Stimulated activated CD4-positive, alpha-beta T cell treated with anti-CD3 and anti-CD28 coated beads, Interleukin-1b, Interleukin-23, amount 100 ng/mL, for 48 hours (primary cell): ENCODE results near the gene RBPJL.

Experiments used
- DNase-seq: peaks from one replicate; pipeline ENCODE4 v3.0.0-alpha.2; 2020

RBPJL gene, protein sequence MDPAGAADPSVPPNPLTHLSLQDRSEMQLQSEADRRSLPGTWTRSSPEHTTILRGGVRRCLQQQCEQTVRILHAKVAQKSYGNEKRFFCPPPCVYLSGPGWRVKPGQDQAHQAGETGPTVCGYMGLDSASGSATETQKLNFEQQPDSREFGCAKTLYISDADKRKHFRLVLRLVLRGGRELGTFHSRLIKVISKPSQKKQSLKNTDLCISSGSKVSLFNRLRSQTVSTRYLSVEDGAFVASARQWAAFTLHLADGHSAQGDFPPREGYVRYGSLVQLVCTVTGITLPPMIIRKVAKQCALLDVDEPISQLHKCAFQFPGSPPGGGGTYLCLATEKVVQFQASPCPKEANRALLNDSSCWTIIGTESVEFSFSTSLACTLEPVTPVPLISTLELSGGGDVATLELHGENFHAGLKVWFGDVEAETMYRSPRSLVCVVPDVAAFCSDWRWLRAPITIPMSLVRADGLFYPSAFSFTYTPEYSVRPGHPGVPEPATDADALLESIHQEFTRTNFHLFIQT

DNA sequence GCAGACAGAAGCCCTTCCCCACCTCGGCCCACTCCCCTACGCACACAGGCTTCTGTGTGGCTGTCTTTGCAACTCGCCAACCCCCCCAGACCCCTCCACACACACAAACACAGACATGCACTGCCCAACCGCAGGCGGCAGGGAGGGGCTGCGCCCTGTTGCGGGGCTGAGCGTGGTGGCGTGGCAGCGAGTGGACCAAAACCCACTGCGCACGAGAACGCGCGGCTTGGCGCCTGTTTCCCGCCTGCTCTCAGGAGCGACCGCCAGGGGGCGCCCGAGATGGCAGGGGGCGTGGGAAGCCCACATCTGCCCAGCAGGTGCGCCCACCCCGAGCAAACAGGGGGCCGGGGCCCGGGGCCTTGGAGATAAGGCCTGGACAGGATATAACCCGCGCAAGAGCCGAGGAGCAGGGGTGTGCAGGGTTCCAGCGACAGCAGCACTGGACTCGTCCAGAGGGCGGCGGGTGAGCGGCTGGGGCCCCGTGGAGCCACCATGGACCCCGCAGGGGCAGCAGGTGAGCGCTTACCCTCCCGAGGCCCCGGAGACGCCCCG lies at the start of gene RBPJL:
RBPJL (plus strand) TSS at position 410 of the 552 bp plus-strand sequence; CDS start at position 493, 83 bp downstream.
- peak; percentile 34 for DNase-seq

DNA sequence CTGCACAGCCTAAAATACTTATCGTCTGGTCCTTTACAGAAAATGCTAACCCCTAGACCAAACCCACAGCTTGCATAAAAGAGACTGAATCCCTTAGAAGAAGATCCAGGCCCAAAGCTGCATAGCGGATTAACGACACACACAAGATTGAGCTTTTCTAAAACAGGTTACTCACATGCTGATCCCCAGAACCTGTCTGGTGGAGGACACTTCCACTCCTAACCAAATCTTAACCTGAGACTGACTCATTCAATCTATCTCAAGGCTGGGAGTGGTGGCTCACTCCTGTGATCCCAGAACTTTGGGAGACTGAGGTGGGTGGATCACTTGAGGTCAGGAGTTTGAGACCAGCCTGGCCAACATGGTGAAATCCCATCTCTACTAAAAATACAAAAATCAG lies 49.5 kb upstream of the RBPJL start:
- no peak for DNase-seq

DNA sequence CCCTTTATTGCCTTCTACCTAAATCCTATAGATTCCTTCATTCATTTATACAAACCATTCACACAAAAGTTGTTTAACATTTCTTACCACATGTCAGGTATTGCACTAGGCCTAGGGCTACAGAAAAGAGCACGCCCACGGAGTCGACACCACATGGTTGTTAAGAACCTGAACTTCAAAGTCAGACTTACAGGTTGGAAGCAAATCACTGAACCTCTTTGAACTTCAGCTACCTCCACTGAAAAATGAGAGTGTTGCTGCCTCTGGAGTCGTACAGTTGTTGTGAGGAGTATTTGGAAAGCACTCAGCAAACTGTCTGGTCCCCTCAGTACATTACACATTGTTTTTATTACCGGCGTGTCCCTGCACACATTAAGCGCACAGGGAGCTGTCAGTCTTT lies 48.9 kb upstream of the RBPJL start:
- no peak for DNase-seq

- no peak for DNase-seq
Observed at GRCh38 chr20:45258259-45258658, 48.4 kb upstream of the RBPJL start.

DNA sequence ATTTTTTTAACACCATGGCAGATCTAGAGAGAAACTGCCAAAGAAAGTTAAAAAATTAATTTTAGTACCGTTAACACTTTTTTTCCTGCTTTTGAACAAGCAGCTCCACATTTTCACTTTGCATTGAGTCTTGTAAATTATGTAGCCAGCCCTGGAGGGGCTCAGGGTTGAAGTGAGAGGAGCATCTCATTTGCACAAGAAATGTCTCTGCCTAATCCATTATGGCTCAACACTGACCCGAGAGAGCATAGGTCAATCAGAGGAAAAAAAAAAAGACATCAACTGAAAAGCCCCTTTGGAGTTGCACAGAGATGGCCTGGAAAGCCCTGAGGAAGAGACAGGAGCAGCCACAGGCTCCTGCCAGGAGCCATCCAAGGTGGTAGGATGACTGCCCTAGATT lies 48.0 kb upstream of the RBPJL start:
- no peak for DNase-seq

DNA sequence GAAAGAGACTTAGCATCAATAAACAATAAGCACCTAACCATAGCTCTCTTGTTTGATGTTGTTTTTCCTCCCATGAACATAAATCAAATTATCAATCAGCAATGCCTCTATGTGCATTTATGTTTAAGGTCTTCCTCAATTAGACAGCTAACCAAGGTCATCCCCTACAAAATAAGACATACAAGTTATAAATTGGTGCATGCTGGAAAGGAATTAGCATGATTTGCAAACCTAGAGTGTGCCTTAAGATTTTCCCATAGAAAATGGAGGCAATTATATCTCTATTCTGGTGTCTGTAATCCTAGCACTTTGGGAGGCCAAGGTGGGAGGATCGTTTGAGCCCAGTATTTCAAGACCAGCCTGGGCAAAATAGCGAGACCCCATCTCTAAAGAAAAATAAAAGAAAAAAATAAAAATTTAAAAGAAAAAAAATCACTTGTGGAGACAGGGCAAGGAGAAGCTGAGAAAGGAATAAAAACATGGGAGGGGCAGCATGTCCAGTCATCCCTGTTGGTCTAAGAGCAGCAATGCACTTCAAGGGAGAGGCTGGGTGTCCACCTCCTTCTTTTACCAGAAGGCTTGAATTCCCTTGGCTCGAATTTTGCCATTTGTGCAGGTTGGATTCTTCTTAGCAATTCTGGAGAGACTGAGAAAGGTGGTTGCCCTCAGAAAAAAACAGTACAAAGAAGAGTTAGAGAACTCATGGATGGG lies 42.9 kb upstream of the RBPJL start:
- DNase-seq: no peak

DNA sequence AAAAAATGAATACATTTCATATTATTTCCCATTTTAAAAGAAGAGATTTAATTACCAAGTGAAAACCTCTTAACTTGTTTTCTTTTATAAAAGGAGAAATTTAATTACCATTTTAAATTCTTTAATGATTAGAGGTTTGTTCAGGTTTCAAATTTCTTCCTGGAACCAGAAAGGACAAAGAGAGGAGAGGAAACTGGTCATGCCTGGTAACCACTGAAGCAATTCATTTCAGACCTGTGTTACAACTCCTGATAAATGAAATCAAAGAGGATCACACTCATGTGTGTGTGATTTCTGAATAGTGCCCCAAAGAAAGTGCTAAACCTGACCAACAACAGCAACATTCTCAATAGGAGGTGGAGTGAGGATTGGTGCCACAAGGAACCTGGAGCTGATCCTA lies 39.7 kb upstream of the RBPJL start:
- DNase-seq: no peak

- no peak for DNase-seq
Observed at GRCh38 chr20:45268531-45268930, 38.1 kb upstream of the RBPJL start.

DNA sequence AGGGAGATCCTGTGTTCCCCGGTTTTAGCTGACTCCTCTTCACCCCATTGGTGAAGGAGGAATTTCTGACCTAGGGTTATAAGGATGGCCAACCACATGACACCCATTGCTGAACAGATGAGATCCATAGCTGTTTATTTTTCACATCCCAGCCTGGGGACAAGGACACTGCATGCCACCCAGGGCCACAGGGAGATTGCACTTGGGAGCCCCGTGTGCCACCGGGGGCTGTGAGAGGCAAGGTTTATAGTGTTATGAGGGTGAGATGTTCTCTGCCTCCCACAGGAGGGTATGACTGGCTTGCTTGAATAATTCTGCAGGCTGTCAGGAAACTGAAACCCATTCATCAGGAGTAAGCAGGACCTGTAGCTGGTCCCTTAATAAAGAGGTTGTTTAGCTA lies 37.6 kb upstream of the RBPJL start:
- no peak for DNase-seq

DNA sequence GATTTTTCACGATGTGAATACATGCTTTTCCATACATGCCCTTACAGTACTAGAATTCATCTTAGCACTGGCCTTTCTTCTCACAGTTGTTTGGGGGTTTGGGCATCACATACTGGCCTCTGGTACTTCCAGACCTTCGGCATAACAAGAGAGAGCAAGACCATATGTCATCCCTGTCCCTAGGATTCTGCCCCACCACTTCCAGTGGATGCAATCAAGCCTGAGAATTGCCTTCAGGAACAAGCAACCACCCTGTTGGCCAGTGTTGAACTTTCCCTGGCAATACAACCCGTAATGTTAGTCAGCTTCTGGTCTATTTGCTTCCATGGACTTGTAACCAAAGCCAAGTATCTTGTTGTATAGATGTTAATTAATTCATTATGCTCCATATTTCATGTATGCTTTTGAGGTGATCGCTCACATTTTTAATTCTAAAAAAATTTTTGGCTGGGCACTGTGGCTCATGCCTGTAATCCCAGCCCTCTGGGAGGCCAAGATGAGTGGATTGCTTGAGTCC lies 36.8 kb upstream of the RBPJL start:
- DNase-seq: no peak

- no peak for DNase-seq
Observed at GRCh38 chr20:45275338-45275737, 31.3 kb upstream of the RBPJL start.

DNA sequence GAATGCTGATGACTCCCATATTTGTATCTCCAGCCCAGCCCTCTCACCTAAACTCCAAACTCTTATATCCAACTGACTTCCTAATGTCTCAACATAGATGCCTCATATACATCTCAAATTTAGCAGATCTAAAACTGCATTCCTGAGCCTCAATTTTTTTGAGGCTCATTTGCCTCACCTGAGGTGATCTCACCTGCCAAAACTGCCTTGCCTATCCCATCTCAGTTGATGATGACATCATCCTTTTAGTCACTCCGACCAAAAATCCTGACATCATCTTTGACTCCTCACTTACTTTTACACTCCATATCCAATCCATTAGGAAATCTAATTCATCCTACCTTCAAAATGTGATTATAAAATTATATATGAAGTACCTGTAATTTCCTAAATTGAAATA lies 26.6 kb upstream of the RBPJL start:
- no peak for DNase-seq

- DNase-seq: no peak
Observed at GRCh38 chr20:45282700-45283550, 23.7 kb upstream of the RBPJL start.

- no peak for DNase-seq
Observed at GRCh38 chr20:45283551-45284057, 23.0 kb upstream of the RBPJL start.

DNA sequence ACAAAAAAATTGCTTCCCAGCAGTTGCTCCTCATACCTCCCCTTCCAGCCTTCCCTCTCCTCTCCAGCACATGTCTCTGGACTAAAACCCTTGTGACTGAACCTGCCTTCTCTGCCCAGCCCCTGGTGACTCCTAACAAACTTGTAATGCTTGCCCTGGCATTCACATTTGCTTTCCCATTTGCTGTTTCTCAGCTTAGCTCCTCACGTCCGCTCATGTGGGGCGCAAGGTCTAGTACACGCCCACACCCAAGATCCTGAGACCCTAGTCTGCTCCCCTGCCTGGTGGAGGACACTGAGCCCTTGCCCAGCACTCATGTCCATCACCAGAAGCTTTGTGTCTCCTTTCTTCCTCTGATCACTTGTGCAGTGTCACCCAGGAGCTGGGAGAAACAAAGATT lies 18.3 kb upstream of the RBPJL start:
- DNase-seq: no peak

- DNase-seq: no peak
Observed at GRCh38 chr20:45288860-45289259, 17.8 kb upstream of the RBPJL start.

GRCh38 chr20:45289942-45290676 lies 16.5 kb upstream of the RBPJL start:
- DNase-seq: no peak

- peak; percentile 67 for DNase-seq
Observed at GRCh38 chr20:45290677-45291355, 15.8 kb upstream of the RBPJL start.

GRCh38 chr20:45291526-45291925 lies 15.1 kb upstream of the RBPJL start:
- DNase-seq: no peak

DNA sequence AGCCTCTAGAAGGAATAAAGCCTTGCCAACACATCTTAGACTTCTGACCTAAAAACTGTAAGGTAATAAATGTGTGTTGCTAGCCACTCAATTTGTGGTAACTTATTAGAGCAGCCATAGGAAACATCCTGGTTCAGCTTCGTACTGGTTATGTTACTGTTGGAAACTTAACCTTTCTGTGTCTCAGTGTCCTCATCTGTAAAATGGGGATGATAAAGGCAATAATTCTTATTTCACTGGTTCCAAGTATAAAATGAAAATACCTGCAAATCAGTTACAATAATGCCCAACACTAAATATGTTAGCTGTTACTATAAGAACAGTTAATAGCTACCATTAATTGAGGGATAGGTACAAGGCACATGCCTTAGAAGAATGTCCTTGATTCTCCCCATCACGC lies 14.3 kb upstream of the RBPJL start:
- no peak for DNase-seq
